ENCODE measurements around the gene SKA1.

Gene SKA1, protein sequence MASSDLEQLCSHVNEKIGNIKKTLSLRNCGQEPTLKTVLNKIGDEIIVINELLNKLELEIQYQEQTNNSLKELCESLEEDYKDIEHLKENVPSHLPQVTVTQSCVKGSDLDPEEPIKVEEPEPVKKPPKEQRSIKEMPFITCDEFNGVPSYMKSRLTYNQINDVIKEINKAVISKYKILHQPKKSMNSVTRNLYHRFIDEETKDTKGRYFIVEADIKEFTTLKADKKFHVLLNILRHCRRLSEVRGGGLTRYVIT

DNA sequence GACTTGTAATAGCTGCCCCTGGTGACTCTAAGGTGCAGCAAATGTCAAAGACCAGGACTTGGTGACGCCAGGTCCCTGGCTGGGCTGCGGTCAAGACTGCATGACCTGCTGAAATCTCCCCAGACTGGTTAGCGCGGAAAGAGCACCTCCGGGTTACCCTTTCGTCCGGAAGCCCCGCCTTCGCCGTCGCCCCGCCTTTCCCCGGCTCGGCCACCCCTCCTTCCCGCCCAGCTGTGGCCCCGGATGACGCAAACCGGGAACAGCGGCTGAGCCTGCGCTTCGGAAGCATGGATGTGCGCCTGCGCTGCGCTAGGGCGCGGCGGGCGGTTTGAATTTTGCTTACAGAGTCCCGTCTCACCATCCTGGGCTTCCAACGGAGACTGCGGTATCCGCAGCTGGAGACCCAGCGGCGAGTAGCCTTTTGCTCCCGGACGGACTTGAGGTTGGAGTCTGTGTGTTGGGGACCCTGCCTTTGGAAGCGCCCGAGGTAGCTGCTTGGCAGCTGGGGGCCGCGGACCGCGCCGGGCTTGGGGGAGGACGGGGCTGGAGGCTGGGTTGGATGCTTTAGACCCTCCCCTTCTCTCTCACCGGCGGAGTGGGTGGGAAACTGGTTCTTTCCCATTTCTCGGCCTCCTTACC lies at the start of gene SKA1:
Gene SKA1 (plus strand): TSS at position 294 of the 639 bp plus-strand sequence. CDS start 785 bp downstream, outside the sequence.
- FAIRE-seq, result peak; percentile 60

DNA sequence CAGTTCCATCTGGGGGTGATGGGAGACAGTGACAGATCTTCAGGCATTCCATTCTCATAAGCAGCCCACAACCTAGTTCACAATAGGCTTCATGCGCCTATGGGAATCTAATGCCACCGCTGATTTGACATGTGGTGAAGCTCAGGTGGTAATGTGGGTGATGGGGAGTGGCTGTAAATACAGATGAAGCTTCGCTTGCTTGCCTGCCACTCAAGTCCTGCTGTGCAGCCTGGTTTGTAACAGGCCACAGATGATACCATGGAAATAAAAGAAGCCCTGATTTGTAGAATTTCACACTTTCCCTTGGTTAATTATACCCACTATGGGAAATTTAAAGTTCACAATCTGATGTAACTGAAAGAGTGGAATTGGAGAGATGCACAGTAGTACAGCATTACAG lies 46.9 kb upstream of the SKA1 start:
- TF ChIP-seq POLR2A (IDR thresholded peaks at IDR 0.05; ENCODE audit: low read depth, low read length), result no peak
- FAIRE-seq, result no peak
- no peak for DNase-seq (ENCODE audit: insufficient read length, low spot score)

More for the DNA sequence above, at the start of gene SKA1:
- DNase-seq (ENCODE audit: insufficient read length, low spot score), result peak; percentile 70
- peak; percentile 63 for TF ChIP-seq POLR2A (IDR thresholded peaks at IDR 0.05; ENCODE audit: low read depth, low read length)

DNA sequence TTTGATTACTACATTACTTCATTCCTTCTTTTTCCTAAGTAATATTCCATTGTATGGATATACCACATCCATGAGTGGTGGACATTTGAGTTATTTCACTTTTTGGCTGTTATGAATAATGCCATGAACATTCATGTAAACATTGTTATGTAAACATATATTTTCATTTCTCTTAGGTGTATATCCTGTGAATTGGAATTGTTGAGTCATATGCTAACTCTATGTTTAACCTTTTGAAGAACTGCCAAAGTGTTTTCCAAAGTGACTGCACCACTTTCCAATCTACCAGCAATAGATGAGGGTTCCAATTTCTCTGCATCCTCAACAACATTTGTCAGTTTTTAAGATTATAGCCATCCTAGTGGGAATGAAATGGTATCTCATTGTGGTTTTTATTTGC lies 44.7 kb upstream of the SKA1 start:
- no peak for DNase-seq (ENCODE audit: insufficient read length, low spot score)
- no peak for TF ChIP-seq POLR2A (IDR thresholded peaks at IDR 0.05; ENCODE audit: low read depth, low read length)
- FAIRE-seq, result no peak

DNA sequence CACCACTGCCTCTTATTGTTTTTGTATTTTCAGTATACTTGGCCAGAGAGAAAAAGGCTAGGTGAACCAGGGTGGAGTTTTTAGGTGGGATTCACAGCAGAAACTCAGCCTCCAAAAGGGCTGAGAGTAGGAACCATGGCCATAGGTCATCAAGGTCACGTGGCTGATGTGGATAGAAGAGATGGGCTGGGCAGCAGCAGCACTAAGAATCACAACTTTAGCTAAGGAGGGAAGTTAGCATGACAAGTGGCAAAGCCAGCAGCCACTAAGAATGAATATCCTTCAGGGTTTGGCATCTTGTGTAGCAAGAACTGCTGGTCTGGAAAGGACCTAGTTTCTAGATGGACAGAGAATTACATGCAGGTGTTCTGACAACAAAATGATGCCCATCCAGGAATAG lies 43.2 kb upstream of the SKA1 start:
- TF ChIP-seq POLR2A (IDR thresholded peaks at IDR 0.05; ENCODE audit: low read depth, low read length), result no peak
- DNase-seq (ENCODE audit: insufficient read length, low spot score) (no peak), FAIRE-seq (no peak)

DNA sequence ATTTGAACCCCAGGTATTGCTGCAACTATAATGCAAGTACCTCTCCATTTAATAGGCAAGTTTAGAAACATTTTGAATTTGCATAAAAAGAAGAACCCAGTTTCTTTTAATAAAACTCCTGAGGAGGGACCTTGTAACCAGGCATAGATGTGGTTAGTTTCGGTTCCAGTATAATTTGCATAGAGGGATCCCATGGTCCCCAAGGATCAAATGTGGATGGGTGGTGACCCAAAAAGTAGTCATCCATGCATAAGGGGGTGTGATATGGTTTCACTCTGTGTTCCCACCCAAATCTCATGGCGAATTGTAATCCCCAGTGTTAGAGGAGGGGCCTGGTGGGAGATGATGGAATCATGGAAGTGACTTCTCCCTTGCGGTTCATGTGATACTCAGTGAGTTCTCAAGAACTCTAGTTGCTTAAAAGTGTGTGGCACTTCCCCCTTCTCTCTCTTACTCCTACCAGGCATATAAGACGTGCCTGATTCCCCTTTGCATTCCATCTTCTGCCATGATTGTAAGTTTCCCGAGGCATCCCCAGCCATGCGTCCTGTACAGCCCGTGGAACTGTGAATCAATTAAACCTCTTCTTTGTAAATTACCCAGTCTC lies 40.2 kb upstream of the SKA1 start:
- TF ChIP-seq POLR2A (IDR thresholded peaks at IDR 0.05; ENCODE audit: low read depth, low read length), result no peak
- no peak for FAIRE-seq
- DNase-seq (ENCODE audit: insufficient read length, low spot score), result no peak

DNA sequence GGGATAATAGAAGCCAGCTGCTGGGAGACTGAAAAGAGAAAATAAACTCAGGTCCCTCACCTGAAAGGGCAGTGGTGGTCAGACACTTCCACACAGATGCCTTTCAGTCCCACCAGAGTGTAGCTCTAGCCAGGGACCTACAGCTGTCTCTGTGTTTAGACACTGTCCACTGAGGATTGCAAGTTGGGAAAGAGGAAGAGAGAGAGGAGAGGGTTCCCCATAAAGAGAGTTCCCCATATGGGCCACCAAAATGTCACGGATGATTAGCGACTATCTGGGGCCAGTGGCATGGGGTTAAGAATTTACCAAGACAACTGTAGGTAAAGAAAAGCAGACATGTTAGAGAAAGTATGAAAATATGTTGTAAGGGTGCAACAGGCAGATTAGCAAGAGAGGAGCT lies 36.7 kb upstream of the SKA1 start:
- no peak for TF ChIP-seq POLR2A (IDR thresholded peaks at IDR 0.05; ENCODE audit: low read depth, low read length)
- no peak for FAIRE-seq
- no peak for DNase-seq (ENCODE audit: insufficient read length, low spot score)

DNA sequence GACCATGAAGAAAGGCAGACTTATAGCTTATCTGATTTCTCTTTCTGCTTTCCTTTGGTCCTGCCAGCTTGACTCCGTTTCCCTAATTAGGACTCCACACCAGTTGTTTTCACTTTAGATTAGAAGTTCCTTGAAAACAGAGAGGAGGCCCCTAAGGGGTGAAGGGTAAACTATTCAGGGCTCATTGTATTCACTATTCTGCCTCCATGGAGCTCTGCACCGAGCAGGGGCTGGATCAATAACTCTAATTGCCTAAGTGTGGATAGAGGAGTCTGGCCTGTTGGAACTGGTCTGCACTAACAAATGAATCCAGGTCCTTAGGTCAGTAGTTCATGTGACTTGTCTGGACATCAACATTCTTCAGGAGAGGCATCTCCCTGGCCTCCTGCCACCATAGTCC lies 36.1 kb upstream of the SKA1 start:
- TF ChIP-seq POLR2A (IDR thresholded peaks at IDR 0.05; ENCODE audit: low read depth, low read length), result no peak
- FAIRE-seq, result no peak
- no peak for DNase-seq (ENCODE audit: insufficient read length, low spot score)

DNA sequence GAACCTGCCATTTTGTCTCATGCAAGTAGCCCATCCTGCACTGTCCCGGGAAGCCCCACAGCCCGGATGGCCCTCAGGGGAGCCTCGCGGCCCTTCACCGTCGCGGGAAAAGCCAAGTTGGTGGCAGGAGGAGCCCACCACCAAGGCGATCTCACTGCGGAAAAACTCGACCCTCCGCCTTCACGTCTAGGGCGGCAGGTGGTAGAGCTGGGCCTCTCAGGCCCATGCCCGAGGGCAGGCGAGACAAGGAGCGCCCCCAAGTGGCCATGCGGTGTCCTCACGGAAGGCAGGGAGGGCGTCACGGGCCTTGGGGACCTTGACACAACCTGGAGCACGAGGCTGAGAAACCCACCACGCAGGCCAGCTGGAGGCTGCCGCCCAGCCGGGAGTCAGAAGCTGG lies 34.8 kb upstream of the SKA1 start:
- FAIRE-seq, result no peak
- TF ChIP-seq POLR2A (IDR thresholded peaks at IDR 0.05; ENCODE audit: low read depth, low read length), result no peak
- DNase-seq (ENCODE audit: insufficient read length, low spot score), result no peak

DNA sequence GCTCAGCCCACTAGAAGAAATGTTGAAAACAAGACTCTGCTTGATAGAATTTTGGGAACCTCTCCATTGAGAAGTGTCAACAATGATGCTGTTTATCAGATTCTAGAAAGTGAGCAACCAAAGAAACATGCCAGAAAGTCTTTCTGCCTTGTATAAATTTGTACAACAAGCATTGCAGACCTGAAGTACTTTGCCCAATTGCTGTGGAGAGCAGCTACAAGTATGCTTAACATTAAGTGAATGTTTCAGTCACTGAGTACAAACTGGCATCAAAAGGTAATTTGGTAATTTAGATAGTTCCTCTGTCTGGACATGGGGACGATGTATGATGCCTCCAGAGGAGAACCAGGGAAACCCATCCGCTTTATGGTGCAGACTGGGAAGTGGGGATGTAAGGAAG lies 33.4 kb upstream of the SKA1 start:
- no peak for FAIRE-seq
- no peak for TF ChIP-seq POLR2A (IDR thresholded peaks at IDR 0.05; ENCODE audit: low read depth, low read length)
- no peak for DNase-seq (ENCODE audit: insufficient read length, low spot score)

DNA sequence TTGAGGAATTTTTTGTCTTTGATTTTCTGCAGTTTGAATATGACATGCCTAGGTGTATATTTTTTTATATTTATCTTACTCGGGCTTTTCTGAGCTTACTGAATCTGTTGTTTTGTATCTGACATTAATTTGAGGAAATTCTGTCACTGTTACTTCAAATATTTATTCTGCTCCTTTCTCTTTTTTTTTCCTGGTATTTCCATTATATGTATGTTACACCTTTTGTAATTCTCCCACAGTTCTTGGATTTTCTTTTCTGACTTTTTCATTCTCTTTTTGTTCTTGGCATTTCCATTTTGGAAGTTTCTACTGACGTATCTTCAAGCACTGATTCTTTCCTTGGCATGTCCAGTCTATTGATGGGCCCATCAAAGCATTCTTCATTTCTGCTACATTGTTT lies 24.1 kb upstream of the SKA1 start:
- FAIRE-seq (no peak), DNase-seq (ENCODE audit: insufficient read length, low spot score) (no peak)
- TF ChIP-seq POLR2A (IDR thresholded peaks at IDR 0.05; ENCODE audit: low read depth, low read length), result no peak

DNA sequence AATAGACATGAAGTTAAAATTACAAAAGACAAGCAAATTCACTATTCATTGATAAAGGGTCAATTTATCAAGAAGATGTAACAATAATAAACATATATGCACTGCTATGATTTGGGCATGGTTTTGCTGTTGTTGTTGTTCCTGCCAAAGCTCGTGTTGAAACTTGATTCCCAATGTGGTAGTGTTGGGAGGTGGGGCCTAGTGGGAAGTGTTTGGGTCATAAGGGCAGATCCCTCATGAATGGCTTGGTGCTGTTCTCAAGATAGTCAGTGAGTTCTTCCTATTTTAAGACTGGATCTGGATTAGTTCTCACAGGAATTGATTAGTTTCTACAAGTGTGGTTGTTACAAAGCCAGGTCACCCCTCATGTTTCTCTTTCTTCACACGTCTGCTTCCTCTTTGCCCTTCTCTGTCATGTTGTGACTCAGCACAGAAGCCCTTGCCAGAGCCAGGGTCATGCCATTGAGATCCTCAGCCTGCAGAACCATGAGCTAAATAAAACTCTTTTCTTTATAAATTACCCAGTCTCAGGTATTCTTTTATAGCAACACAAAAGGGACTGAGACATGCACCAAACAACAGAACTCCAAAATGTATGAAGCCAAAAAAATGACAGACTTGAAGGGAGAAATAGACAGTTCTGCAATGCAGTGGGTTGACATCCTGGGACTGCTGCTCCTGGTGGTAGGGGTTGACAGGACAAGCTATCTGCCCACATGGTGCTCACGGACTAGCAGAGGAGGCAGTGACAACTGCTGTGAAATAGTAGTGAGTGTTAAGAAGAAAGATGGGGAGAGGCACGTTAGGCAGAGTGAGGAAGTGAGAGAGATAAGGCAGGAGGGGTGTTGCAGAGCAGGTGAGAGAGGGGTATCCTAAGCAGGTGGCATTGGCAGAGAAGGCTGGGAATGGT lies 18.6 kb upstream of the SKA1 start:
- peak; percentile 3 for DNase-seq (ENCODE audit: insufficient read length, low spot score)
- TF ChIP-seq POLR2A (IDR thresholded peaks at IDR 0.05; ENCODE audit: low read depth, low read length), result no peak
- FAIRE-seq, result no peak

DNA sequence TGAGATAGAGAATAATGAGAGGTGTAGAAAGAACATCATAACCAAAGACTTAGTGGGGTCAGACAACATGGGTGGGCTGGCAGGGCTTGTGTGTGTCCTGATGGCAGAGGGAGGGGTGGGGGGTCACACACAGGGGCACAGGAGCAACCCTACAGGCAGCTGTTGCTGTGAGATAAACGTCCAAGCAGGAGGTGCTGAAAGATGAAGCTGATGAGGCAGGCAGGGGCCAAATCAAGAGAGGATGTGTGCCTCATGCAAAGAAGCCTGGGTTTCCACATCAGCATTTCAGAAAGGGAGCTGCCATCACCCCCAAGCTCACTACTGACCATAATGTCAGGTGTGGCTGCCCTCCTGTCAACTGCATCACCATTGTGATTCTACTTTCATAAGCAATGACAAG lies 16.0 kb upstream of the SKA1 start:
- DNase-seq (ENCODE audit: insufficient read length, low spot score), result no peak
- no peak for TF ChIP-seq POLR2A (IDR thresholded peaks at IDR 0.05; ENCODE audit: low read depth, low read length)
- no peak for FAIRE-seq

DNA sequence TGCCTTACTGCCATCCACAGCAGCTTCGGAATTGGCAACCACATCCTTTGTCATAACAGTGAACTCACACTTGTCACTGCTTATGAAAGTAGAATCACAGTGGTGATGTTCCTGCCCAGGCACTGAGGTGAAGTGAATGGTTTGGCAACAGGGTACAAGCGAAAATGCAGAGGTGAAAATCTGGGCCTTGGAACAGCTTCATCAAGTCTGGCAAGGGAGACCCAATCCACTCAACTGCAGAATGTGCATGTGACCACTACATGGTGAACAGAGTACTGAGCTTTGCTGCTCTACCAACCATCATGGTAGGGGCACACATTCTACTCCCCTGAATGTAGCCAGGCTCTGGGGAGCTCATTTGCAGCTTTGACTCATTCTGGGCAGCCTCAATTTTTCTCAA lies 15.0 kb upstream of the SKA1 start:
- TF ChIP-seq POLR2A (IDR thresholded peaks at IDR 0.05; ENCODE audit: low read depth, low read length), result no peak
- DNase-seq (ENCODE audit: insufficient read length, low spot score) (no peak), FAIRE-seq (no peak)

DNA sequence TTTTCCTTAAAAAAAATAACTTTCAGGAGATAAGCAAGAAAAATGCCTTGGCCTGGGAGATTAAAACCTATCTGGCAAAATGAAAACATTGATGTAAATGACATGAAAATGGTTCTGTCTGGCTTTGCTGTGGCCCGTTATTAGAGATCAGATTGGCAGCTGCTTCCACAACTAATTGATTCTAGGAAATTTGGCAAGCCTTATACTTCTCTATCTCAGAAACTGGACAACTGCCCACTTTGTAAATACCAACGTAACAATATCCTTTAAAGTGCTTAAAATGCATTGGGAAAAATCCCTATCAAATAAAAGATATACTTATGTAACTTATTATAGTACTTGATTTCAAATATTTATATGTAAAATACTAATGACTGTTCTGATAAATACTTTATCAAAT lies 14.2 kb upstream of the SKA1 start:
- TF ChIP-seq POLR2A (IDR thresholded peaks at IDR 0.05; ENCODE audit: low read depth, low read length), result no peak
- no peak for FAIRE-seq
- DNase-seq (ENCODE audit: insufficient read length, low spot score), result no peak
